Measurements from ENCODE around the gene KCNH3. TPM values are rescaled to one million over a fixed set of nuclear protein-coding genes. Genes with fewer than 3 reads are reported as not detected.

The KCNH3 gene
- total and polyA plus RNA-seq, 2 of the 8 experiments (the other 6 are each of a cell fraction or from before 2014, with no cell fraction given): 0.24 to 0.50 TPM

GRCh38 chr12:49555631-49556390 lies 17.0 kb downstream of the KCNH3 start (continued):
- TF ChIP-seq CHD7 (IDR thresholded peaks at IDR 0.05; ENCODE audit: insufficient replicate concordance, low read length): no peak
- no peak for TF ChIP-seq NANOG (IDR thresholded peaks at IDR 0.05; ENCODE audit: insufficient read depth, low read depth, low read length, poor library complexity, severe bottlenecking)
- no peak for TF ChIP-seq RAD21 (IDR thresholded peaks at IDR 0.05 in 1 of 2, conservative IDR thresholded peaks at IDR 0.05 in 1 of 2; ENCODE audit: low read depth in 2 of 2, low read length in 2 of 2)
- TF ChIP-seq, protein P1, sequence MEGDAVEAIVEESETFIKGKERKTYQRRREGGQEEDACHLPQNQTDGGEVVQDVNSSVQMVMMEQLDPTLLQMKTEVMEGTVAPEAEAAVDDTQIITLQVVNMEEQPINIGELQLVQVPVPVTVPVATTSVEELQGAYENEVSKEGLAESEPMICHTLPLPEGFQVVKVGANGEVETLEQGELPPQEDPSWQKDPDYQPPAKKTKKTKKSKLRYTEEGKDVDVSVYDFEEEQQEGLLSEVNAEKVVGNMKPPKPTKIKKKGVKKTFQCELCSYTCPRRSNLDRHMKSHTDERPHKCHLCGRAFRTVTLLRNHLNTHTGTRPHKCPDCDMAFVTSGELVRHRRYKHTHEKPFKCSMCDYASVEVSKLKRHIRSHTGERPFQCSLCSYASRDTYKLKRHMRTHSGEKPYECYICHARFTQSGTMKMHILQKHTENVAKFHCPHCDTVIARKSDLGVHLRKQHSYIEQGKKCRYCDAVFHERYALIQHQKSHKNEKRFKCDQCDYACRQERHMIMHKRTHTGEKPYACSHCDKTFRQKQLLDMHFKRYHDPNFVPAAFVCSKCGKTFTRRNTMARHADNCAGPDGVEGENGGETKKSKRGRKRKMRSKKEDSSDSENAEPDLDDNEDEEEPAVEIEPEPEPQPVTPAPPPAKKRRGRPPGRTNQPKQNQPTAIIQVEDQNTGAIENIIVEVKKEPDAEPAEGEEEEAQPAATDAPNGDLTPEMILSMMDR (IDR thresholded peaks at IDR 0.05; ENCODE audit: control extremely low read depth in 1 of 3, insufficient read depth in 1 of 3, low read depth in 1 of 3, low read length in 3 of 3): no peak
- TF ChIP-seq CEBPB (IDR thresholded peaks at IDR 0.05; ENCODE audit: low read depth, low read length): no peak
- TF ChIP-seq RBBP5 (IDR thresholded peaks at IDR 0.05; ENCODE audit: borderline replicate concordance, low read depth, low read length): no peak

All from H1 (cell line).